Spleen (tissue), 11 donors: ENCODE data around the gene MAST4. TPM values are rescaled to one million over a fixed set of nuclear protein-coding genes. Genes with fewer than 3 reads are reported as not detected.

Source experiments
- DNase-seq: peaks from one replicate; pipeline ENCODE4 v3.0.0-alpha.2; 2020
- H3K27ac ChIP-seq, 8 donors: fragments of 200-600 bp; sonication (generic) in 7 of 8; 1 replicate in 4 of 8; 2 replicates in 4 of 8; pipeline versions ENCODE4 v1.5.0 to v1.8.0; 2016 to 2021; ENCODE audit warnings: inconsistent platforms in 4 of 8, mild to moderate bottlenecking in 4 of 8, moderate library complexity in 1 of 8
- H3K27me3 ChIP-seq, 7 donors: fragments of 200-600 bp; sonication (generic) in 6 of 7; replicated peaks in 1 of 7; 1 replicate in 4 of 7; 2 replicates in 3 of 7; pipeline versions ENCODE4 v1.5.0 to v1.8.0; 2016 to 2021; ENCODE audit warnings: inconsistent platforms in 3 of 7, mild to moderate bottlenecking in 1 of 7
- H3K36me3 ChIP-seq, 6 donors: fragments of 200-600 bp; sonication (generic) in 5 of 6; 1 replicate in 4 of 6; 2 replicates in 2 of 6; pipeline versions ENCODE4 v1.5.0 to v1.8.0; 2016 to 2021; ENCODE audit warnings: inconsistent platforms in 2 of 6
- H3K4me1 ChIP-seq, 6 donors: fragments of 200-600 bp; sonication (generic) in 5 of 6; 1 replicate in 3 of 6; 2 replicates in 3 of 6; pipeline versions ENCODE4 v1.5.0 to v1.8.0; 2016 to 2021; ENCODE audit warnings: inconsistent platforms in 3 of 6
- H3K4me3 ChIP-seq, 8 donors: fragments of 200-600 bp; sonication (generic) in 7 of 8; 1 replicate in 4 of 8; 2 replicates in 4 of 8; pipeline versions ENCODE4 v1.5.0 to v1.8.0; 2016 to 2021; ENCODE audit warnings: inconsistent platforms in 4 of 8, mild to moderate bottlenecking in 4 of 8, moderate library complexity in 2 of 8
- H3K9me3 ChIP-seq, 8 donors: fragments of 200-600 bp; sonication (generic) in 7 of 8; 1 replicate in 4 of 8; 2 replicates in 4 of 8; pipeline versions ENCODE4 v1.5.0 to v1.8.0; 2016 to 2021; ENCODE audit warnings: inconsistent platforms in 4 of 8
- CTCF ChIP-seq, 11 experiments: fragments of 200-600 bp in 7 of 11; fragments of 450-650 bp in 4 of 11; sonication (generic) in 4 of 11; IDR thresholded peaks in 8 of 11; conservative IDR thresholded peaks in 3 of 11; 1 replicate in 7 of 11; 2 replicates in 4 of 11; pipeline versions ENCODE4 v1.4.0 to v1.8.0; 2016 to 2021; ENCODE audit warnings: antibody characterized with exemption in 11 of 11, inconsistent platforms in 4 of 11, mild to moderate bottlenecking in 1 of 11
- POLR2A ChIP-seq, 3 donors: fragments of 450-650 bp; IDR thresholded peaks; one replicate each; pipeline ENCODE4 v1.5.1; 2017; ENCODE audit warnings: antibody characterized with exemption in 3 of 3, mild to moderate bottlenecking in 1 of 3
- POLR2AphosphoS5 ChIP-seq, 3 donors: sonication (generic); formaldehyde crosslinking; IDR thresholded peaks; one replicate each; pipeline ENCODE4 v1.5.1; 2017; ENCODE audit warnings: antibody characterized with exemption in 3 of 3
- WGBS, 5 donors: extraction: QIAGEN DNeasy Blood & Tissue Kit in 3 of 5; methylation state at CpG; one replicate each; pipeline versions ENCODE4 v1.1.5 to v1.1.7; 2013 to 2018; 5-methylcytosine and 5-hydroxymethylcytosine counted together
- intact Hi-C: fragments of 100-400 bp; cut with DNase I; formaldehyde crosslinking; loops from one replicate; pipeline ENCODE4 v1.15.0; 2023; ENCODE audit warnings: low total_unique reads
- polyA plus RNA-seq, 3 donors: library from polyadenylated mRNA; stranded (reverse); fragments of 200-250 nt; gene quantifications; one replicate each; pipeline ENCODE4 v1.2.1, GENCODE V29; 2013
- total RNA-seq, 7 donors: library from RNA; depleted of rRNA in 3 of 7; stranded (reverse); fragments of >200 nt in 3 of 7; fragmentation: NEBNext Ultra II Directional in 4 of 7; extraction: Animal tissue kit (Norgen Biotek cat#: 25700) in 4 of 7; gene quantifications; one replicate each; pipeline versions ENCODE4 v1.1.0 to v1.2.1, GENCODE V29; 2016 to 2021
- donor health status: healthy with polysubstance abuse.
- donor health status: DM: no; HTN: no; CAD: no; lungs with moderate emphysema.
- donor health status: DM: no; HTN: no; CAD: no.
- donor health status: Bipolar disorder and iron deficiency.
- donor health status: healthy.
- donor health status: DM: no; HTN: no; CAD: no.
- donor health status: DM: yes; HTN: yes; CAD: no.

Gene MAST4
- total and polyA plus RNA-seq, 10 donors: 2.5 to 43.7 (median 25.4) TPM

GRCh38 chr5:66603164-66603563 lies 7.0 kb downstream of the MAST4 start:
- H3K4me3 ChIP-seq: no peak overlapping the region
- intact Hi-C loops: no loop called here
- H3K27me3 ChIP-seq: peaks cover 0 to 36% (median 11%) of the 10 kb centered on the region in 7 donors
- WGBS, 5 donors: 71 to 93% (median 86%) methylated on average over 1 of the region's 1 CpG
- no peaks in the 10 kb centered on the region for H3K9me3 ChIP-seq
- peaks cover 0 to 9% (median 0%) of the 10 kb centered on the region in 6 donors for H3K4me1 ChIP-seq
- no peak overlapping the region for H3K27ac ChIP-seq
- H3K36me3 ChIP-seq: no peaks in the 10 kb centered on the region
- TF ChIP-seq CTCF (IDR thresholded peaks at IDR 0.05 in 8 of 11, conservative IDR thresholded peaks at IDR 0.05 in 3 of 11): no peak
- TF ChIP-seq POLR2AphosphoS5 (IDR thresholded peaks at IDR 0.05): no peak
- TF ChIP-seq POLR2A (IDR thresholded peaks at IDR 0.05): no peak
- DNase-seq: no peak

DNA sequence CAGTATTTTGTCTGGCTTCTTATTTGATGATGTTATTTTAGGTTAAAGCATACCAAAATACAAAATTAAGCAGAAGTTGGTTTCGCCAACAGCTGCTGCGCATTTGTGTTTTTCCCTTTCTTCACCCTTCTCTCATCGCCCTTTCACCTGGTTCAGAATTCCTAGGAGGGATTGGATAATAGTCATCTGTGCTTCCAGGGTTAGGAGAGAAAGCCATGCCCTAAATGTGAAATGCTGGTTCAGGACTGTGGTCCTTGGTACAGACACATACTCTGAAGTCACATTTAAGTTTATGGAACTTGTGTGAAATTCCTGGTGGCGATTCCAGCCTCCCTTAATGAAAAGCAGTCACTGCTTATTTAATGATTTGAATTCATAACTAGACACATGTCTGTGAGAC lies 7.7 kb downstream of the MAST4 start:
- 90 to 97% (median 94%) methylated on average over 4 of the region's 4 CpGs for WGBS, 5 donors
- H3K36me3 ChIP-seq: no peaks in the 10 kb centered on the region
- DNase-seq: no peak
- H3K4me3 ChIP-seq: no peak overlapping the region
- intact Hi-C loops: no loop called here
- peaks cover 0 to 2% (median 0%) of the 10 kb centered on the region in 6 donors for H3K4me1 ChIP-seq
- H3K27ac ChIP-seq: no peak overlapping the region
- TF ChIP-seq POLR2AphosphoS5 (IDR thresholded peaks at IDR 0.05): no peak
- TF ChIP-seq POLR2A (IDR thresholded peaks at IDR 0.05): no peak
- no peak for TF ChIP-seq CTCF (IDR thresholded peaks at IDR 0.05 in 8 of 11, conservative IDR thresholded peaks at IDR 0.05 in 3 of 11)
- no peaks in the 10 kb centered on the region for H3K9me3 ChIP-seq
- peaks cover 0 to 28% (median 5%) of the 10 kb centered on the region in 7 donors for H3K27me3 ChIP-seq

- intact Hi-C loops: no loop called here
- no peak for DNase-seq
- H3K27me3 ChIP-seq: peaks cover 0 to 3% (median 0%) of the 10 kb centered on the region in 7 donors
- no peaks in the 10 kb centered on the region for H3K9me3 ChIP-seq
- no peaks in the 10 kb centered on the region for H3K4me1 ChIP-seq
- H3K36me3 ChIP-seq: no peaks in the 10 kb centered on the region
- TF ChIP-seq POLR2A (IDR thresholded peaks at IDR 0.05): no peak
- no peak for TF ChIP-seq CTCF (IDR thresholded peaks at IDR 0.05 in 8 of 11, conservative IDR thresholded peaks at IDR 0.05 in 3 of 11)
- TF ChIP-seq POLR2AphosphoS5 (IDR thresholded peaks at IDR 0.05): no peak
- 93 to 98% (median 96%) methylated on average over 2 of the region's 2 CpGs for WGBS, 5 donors
- no peak overlapping the region for H3K4me3 ChIP-seq
- no peak overlapping the region for H3K27ac ChIP-seq
Measured at GRCh38 chr5:66606713-66607112, 10.5 kb downstream of the MAST4 start.

- no peak for TF ChIP-seq CTCF (IDR thresholded peaks at IDR 0.05 in 8 of 11, conservative IDR thresholded peaks at IDR 0.05 in 3 of 11)
- no peak for TF ChIP-seq POLR2A (IDR thresholded peaks at IDR 0.05)
- no peak for TF ChIP-seq POLR2AphosphoS5 (IDR thresholded peaks at IDR 0.05)
- Histone ChIP-seq H3K4me1 (no peaks in the 10 kb centered on the region), H3K27me3 (no peaks in the 10 kb centered on the region), H3K9me3 (no peaks in the 10 kb centered on the region), H3K4me3 (no peak overlapping the region), H3K27ac (no peak overlapping the region), H3K36me3 (no peaks in the 10 kb centered on the region)
- 85 to 95% (median 91%) methylated on average over 6 of the region's 6 CpGs for WGBS, 5 donors
- intact Hi-C loops: no loop called here
- DNase-seq: no peak
Measured at GRCh38 chr5:66608501-66608900, 12.3 kb downstream of the MAST4 start.
